Measurements from ENCODE around the gene MAD1L1.

MAD1L1 gene

DNA sequence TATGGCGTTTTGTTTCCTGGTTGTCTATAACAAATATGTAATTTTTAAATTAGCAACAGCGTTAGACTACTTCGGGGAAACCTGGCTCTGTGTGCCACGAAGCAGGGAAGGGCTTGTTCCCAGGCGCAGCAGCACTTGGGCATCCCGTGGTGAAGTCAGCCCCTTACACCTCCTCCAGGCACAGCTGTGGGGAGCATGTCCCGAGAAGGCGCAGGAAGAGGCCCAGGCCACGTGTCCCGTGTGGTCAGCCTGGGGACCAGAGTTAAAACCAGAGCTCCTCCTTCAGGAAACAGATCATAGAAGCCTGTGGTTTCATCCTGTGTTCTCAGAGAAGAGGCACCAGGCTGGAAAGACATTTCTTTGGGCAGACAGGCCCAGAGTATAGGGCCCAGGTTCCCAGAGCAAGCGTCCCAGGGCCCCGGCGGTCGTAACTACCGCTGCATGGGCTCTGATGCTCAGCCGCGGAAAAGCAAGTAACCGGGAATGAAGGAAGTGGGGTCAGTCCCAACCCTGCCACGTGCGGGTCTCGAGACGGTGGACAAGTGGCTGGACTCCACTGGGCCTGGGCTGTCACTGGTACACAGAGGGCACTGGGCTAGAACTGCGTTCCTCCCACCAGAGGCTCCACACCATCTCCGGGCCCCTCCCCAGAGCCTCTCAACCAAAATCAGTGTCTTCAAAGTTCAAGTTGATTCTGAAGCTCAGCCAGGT lies 16.4 kb upstream of the MAD1L1 start:
- TF ChIP-seq, protein P1, sequence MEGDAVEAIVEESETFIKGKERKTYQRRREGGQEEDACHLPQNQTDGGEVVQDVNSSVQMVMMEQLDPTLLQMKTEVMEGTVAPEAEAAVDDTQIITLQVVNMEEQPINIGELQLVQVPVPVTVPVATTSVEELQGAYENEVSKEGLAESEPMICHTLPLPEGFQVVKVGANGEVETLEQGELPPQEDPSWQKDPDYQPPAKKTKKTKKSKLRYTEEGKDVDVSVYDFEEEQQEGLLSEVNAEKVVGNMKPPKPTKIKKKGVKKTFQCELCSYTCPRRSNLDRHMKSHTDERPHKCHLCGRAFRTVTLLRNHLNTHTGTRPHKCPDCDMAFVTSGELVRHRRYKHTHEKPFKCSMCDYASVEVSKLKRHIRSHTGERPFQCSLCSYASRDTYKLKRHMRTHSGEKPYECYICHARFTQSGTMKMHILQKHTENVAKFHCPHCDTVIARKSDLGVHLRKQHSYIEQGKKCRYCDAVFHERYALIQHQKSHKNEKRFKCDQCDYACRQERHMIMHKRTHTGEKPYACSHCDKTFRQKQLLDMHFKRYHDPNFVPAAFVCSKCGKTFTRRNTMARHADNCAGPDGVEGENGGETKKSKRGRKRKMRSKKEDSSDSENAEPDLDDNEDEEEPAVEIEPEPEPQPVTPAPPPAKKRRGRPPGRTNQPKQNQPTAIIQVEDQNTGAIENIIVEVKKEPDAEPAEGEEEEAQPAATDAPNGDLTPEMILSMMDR (IDR thresholded peaks at IDR 0.05; ENCODE audit: low read depth, low read length, missing control alignments) = no peak
- no peak overlapping the region; the same call in 1 of the 2 replicates for H3K4me3 ChIP-seq (replicated peaks; ENCODE audit: low read depth, low read length)
- DNase-seq (ENCODE audit: extremely low read depth, low read depth) = peak; percentile 91

DNA sequence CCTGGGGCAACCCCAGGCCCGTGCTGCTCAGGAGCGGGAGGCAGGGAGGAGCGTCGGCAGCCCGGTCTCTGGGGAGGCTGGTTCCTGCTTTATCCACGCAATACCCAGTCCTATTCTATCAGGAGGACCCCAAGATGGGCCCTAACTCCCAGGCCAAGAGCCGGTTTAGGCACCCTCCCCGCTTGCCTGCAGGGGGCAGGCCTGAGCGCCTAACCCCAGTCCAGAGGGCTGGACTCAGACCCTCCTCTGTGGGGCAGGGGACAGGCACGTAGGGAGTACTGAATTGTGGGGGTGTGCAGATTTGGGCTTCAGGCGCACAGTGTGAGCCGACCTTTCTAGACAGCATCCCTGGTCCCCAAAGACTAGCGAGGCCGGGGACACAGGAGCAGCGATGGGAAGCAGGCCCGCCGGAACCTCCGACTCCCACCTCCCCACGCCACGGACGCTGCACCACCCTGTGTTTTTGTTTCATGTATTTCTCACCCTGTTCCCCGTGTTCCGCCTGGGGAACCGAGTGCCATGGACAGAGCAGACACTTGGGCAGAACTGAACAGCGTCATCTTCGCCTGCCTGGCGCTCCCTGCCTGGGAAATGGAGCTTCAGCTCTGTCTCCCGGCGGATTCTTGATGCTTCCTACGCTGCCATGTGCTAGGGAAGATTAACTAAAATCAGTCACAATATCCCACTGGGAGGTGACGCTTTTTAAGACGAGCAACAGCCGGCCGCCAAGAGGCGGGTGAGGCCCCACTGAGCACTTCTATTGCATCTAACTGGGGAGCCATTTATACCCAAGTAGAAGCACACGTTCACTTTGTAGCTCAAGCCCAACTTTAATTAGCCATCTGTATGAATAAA lies 14.6 kb upstream of the MAD1L1 start:
- no peak overlapping the region for H3K4me3 ChIP-seq (replicated peaks; ENCODE audit: low read depth, low read length)
- TF ChIP-seq, protein P1 (IDR thresholded peaks at IDR 0.05; ENCODE audit: low read depth, low read length, missing control alignments) = peak; percentile 87

DNA sequence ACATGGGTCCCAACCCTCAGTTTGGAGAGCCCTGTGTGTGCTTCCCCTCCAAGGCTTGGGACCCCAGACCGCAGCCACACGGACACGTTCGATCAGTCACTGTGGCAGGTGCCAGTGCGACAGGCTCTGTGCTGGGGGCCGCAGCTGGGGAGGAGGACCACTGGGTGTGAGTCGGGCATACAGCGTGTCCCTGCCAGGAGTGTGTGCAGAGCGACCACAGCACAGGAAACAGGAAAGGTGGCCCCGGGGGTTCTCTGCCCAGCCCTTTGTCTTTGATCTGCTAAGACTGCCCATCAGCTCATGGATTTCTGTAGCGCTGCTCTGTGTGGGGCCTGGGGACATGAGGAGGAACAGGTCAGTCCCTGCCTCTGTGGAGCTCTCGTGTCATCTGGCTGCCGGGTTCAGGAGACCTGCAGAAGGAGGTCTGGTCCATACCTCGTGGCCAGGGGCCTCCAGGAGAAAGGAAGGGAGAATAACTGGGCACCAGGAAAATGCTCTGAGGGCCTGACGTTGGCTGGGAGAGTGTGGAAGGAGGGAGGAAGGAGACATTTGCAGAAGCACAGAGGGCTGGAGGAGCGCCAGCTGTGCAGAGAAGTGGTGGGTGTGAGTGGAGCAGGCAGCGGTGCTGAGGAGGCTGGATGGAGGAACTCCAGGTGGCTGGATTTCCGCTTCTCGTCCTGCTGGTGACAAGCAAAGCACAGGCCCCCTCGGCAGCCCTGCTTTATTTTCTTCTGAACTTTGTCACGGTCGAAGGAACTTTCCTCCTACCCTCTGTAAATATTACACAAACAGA lies 13.3 kb upstream of the MAD1L1 start:
- TF ChIP-seq, protein P1 (IDR thresholded peaks at IDR 0.05; ENCODE audit: low read depth, low read length, missing control alignments) = no peak
- no peak for DNase-seq (ENCODE audit: extremely low read depth, low read depth)

More for the DNA sequence above, 14.6 kb upstream of the MAD1L1 start:
- DNase-seq (ENCODE audit: extremely low read depth, low read depth) = no peak

DNA sequence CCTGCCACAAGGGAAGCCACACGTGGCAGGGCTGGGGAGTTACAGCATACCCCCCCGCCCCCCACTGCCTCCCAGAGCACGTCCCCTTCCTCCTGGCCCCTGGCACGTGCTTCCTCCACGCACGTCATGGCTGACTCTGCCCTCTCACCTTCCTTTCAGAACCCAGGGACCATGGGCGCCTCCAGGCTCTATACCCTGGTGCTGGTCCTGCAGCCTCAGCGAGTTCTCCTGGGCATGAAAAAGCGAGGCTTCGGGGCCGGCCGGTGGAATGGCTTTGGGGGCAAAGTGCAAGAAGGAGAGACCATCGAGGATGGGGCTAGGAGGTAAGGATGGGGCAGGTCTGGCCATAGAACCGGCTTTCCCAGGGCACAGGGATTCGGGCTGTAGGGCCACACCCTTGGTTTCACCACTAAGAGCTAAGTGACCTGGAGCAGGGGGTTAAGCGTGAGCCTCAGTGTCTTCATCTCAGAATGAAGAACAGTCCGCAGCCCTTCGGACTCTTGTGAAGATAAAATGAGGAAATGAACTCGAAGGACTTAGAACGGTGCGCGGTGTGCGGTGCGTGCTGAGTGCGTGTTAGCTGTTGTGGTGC lies 11.8 kb upstream of the MAD1L1 start:
- H3K4me3 ChIP-seq (replicated peaks; ENCODE audit: low read depth, low read length) = no peak overlapping the region
- no peak for DNase-seq (ENCODE audit: extremely low read depth, low read depth)
- TF ChIP-seq, protein P1 (IDR thresholded peaks at IDR 0.05; ENCODE audit: low read depth, low read length, missing control alignments) = no peak

More for the DNA sequence above, 13.3 kb upstream of the MAD1L1 start:
- H3K4me3 ChIP-seq (replicated peaks; ENCODE audit: low read depth, low read length) = no peak overlapping the region

DNA sequence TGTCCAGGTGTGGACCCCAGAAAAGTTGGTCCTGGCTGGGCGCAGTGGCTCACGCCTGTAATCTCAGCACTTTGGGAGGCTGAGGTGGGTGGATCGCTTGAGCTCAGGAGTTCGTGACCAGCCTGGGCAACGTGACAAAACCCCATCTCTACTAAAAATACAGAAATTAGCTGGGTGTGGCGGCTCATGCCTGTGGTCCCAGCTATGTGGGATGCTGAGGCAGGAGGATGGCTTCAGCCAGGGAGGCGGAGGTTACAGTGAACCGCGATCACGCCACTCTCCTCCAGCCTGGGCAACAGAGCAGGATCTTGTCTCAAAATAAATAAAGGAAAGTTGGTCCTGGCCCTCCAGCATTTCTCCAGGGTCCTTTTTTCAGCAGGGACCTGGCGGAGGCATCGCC lies 10.7 kb upstream of the MAD1L1 start:
- TF ChIP-seq, protein P1 (IDR thresholded peaks at IDR 0.05; ENCODE audit: low read depth, low read length, missing control alignments) = no peak
- H3K4me3 ChIP-seq (replicated peaks; ENCODE audit: low read depth, low read length) = peak overlapping the region; percentile 88
- no peak for DNase-seq (ENCODE audit: extremely low read depth, low read depth)

Data from HFF-Myc (cell line).